HG03342 (cell line): ENCODE data around the gene ACADSB.
A peak's percentile ranks its signal among the peaks of the same experiment; 100 is the strongest.

ENCODE experiments used
- ATAC-seq: cut with Tn5 transposase; IDR thresholded peaks from one replicate; pipeline ENCODE4 v1.9.1; 2021; ENCODE audit warnings: mild to moderate bottlenecking, moderate library complexity; ENCODE audit not compliant: unreplicated experiment

Gene ACADSB

GRCh38 chr10:123008355-123009104 lies at the start of gene ACADSB, which contains the start of gene IKZF5:
TSS of gene ACADSB (plus strand) at chr10:123009006. CDS start at chr10:123009030, 24 bp downstream.
TSS of gene IKZF5 (minus strand) at chr10:123008795. CDS start at chr10:122998625, 10,170 bp downstream.
- peak; percentile 85 for ATAC-seq

GRCh38 chr10:122962405-122962804 lies 46.4 kb upstream of the ACADSB start:
- ATAC-seq, result no peak

- no peak for ATAC-seq
Observed at GRCh38 chr10:122966879-122967278, 41.9 kb upstream of the ACADSB start.

- no peak for ATAC-seq
Observed at GRCh38 chr10:122968698-122969097, 40.1 kb upstream of the ACADSB start.

GRCh38 chr10:122974023-122974422 lies 34.8 kb upstream of the ACADSB start:
- ATAC-seq, result no peak

GRCh38 chr10:122974543-122975064 lies 34.2 kb upstream of the ACADSB start:
- no peak for ATAC-seq

GRCh38 chr10:122980209-122981065 lies 28.4 kb upstream of the ACADSB start, which contains the start of gene PSTK:
TSS of gene PSTK (plus strand) at chr10:122980401. CDS start at chr10:122980480, 79 bp downstream.
- peak; percentile 95 for ATAC-seq

- no peak for ATAC-seq
Observed at GRCh38 chr10:122981066-122981464, 27.7 kb upstream of the ACADSB start.

- no peak for ATAC-seq
Observed at GRCh38 chr10:122983898-122984297, 24.9 kb upstream of the ACADSB start.

- ATAC-seq, result no peak
Observed at GRCh38 chr10:122984708-122985107, 24.1 kb upstream of the ACADSB start.

- ATAC-seq, result no peak
Observed at GRCh38 chr10:122986335-122986734, 22.5 kb upstream of the ACADSB start.

- no peak for ATAC-seq
Observed at GRCh38 chr10:122988501-122988900, 20.3 kb upstream of the ACADSB start.

- no peak for ATAC-seq
Observed at GRCh38 chr10:122990278-122990677, 18.5 kb upstream of the ACADSB start.

GRCh38 chr10:122992031-122992585 lies 16.7 kb upstream of the ACADSB start:
- ATAC-seq, result no peak

- no peak for ATAC-seq
Observed at GRCh38 chr10:122993797-122994336, 14.9 kb upstream of the ACADSB start.

GRCh38 chr10:122995936-122996335 lies 12.9 kb upstream of the ACADSB start:
- ATAC-seq, result no peak

GRCh38 chr10:122997864-122998263 lies 10.9 kb upstream of the ACADSB start:
- no peak for ATAC-seq

- no peak for ATAC-seq
Observed at GRCh38 chr10:122998360-122998917, 10.4 kb upstream of the ACADSB start.

GRCh38 chr10:122998934-122999333 lies 9.9 kb upstream of the ACADSB start:
- ATAC-seq, result no peak

- no peak for ATAC-seq
Observed at GRCh38 chr10:122999347-122999746, 9.5 kb upstream of the ACADSB start.

GRCh38 chr10:123000155-123000554 lies 8.7 kb upstream of the ACADSB start:
- no peak for ATAC-seq
